ENCODE data around the gene ST6GALNAC6.

The ST6GALNAC6 gene

DNA sequence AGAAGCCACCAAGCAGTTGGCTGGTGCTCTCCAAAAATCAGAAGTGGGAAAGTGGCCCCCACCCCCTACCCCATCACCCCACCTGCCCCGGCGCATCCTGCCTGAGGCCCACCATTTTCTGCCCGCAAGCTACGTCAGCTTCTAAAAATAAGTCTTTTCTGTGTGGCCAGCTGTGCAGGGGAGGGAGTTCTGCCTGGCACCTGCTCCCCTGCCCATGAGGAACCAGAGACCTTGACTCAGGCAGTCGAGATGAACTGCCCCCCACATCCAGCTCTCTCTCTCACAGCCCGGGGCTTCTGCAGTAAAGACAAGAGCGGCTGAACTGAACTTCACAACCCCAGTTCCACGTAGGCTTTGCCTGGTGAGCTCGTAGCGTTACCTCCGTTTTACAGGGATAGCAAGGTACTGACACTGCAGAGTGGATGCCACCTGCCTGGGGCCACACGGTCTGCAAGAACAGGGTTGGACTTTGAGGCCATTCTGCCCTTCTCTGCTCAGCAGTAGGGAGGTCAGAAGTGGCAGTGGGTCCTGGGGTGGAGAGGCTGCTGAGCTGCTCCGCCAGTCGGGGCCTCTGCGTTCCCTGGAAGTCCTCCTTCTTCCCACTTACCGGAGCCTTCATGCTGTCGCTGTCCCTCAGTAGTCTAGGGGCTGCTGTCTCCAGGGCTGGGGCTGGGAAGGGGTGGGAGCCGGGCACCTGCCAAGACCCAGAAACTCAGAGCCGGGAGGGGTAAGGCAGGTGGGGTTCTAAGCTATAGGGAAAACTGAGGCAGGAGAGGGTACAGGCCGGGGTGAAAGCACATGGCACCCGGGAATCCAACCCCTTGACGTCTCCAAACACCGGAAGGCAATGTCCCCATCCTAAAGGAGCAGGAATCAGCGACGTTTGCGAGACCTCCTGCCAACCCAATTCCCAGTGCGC, 16.7 kb upstream of the ST6GALNAC6 start:
- Histone ChIP-seq H3K79me2 (ENCODE audit: control insufficient read depth, insufficient read depth, low read length, unreplicated experiment) (peaks cover 25% of the 10 kb centered on the region), H3K4me1 (ENCODE audit: control insufficient read depth, insufficient read depth, low read length, unreplicated experiment) (peaks cover 42% of the 10 kb centered on the region), H3K27ac (ENCODE audit: low read depth, low read length) (peak overlapping the region; percentile 27; the same call in 1 of the 2 replicates)

DNA sequence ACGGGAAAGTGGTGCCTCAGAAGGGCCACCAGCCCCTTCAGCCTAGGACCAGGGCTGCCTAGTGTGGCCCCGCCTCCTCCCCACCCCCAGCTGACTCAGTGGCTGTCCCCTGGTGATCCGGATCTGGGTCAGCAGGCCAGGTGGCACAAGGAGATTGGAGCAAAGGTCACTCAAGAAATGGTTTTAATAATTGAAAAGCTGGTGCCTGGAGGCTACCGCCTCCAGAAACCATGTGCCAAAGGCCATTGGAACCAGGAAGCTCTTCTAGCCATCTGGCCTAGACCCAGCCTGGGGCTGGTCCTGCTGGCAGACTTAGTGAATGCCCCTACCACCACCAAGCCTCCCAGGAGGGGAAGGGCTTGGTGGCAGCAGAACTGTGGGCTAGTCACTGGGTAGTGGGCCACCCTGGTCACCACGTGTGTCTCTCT, 15.9 kb upstream of the ST6GALNAC6 start:
- Histone ChIP-seq H3K27ac (ENCODE audit: low read depth, low read length) (peak overlapping the region; percentile 27; the same call in 1 of the 2 replicates), H3K4me3 (ENCODE audit: low read depth, low read length) (peak overlapping the region; percentile 81), H3K27me3 (ENCODE audit: insufficient read depth, low read length) (no peaks in the 10 kb centered on the region), H2AFZ (ENCODE audit: low read length, unreplicated experiment) (no peak overlapping the region), H3K79me2 (ENCODE audit: control insufficient read depth, insufficient read depth, low read length, unreplicated experiment) (peaks cover 25% of the 10 kb centered on the region), H3K36me3 (ENCODE audit: insufficient read depth, low read length) (no peaks in the 10 kb centered on the region), H3K4me1 (ENCODE audit: control insufficient read depth, insufficient read depth, low read length, unreplicated experiment) (peaks cover 41% of the 10 kb centered on the region)

More for the DNA sequence above, 16.7 kb upstream of the ST6GALNAC6 start:
- H3K27me3 ChIP-seq (ENCODE audit: insufficient read depth, low read length): no peaks in the 10 kb centered on the region
- H3K4me3 ChIP-seq (ENCODE audit: low read depth, low read length): peak overlapping the region; percentile 81
- H2AFZ ChIP-seq (ENCODE audit: low read length, unreplicated experiment): peak overlapping the region; percentile 11
- no peaks in the 10 kb centered on the region for H3K36me3 ChIP-seq (ENCODE audit: insufficient read depth, low read length)

DNA sequence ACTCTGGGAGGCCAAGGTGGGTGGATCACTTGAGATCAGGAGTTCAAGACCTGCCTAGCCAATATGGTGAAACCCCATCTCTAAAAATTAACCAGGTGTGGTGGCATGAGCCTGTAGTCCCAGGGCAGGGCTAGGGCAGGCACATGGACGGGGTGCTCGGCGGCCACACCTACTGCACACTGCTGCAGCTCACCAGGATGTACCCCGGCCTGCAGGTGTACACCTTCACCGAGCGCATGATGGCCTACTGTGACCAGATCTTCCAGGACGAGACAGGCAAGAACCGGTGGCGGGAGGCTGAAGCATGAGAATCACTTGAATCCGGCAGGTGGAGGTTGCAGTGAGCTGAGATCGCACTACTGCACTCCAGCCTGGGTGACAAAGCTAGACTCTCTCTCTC, 14.3 kb upstream of the ST6GALNAC6 start:
- peaks cover 29% of the 10 kb centered on the region for H3K4me1 ChIP-seq (ENCODE audit: control insufficient read depth, insufficient read depth, low read length, unreplicated experiment)
- H3K4me3 ChIP-seq (ENCODE audit: low read depth, low read length): no peak overlapping the region
- H3K79me2 ChIP-seq (ENCODE audit: control insufficient read depth, insufficient read depth, low read length, unreplicated experiment): peaks cover 25% of the 10 kb centered on the region
- no peaks in the 10 kb centered on the region for H3K36me3 ChIP-seq (ENCODE audit: insufficient read depth, low read length)
- no peaks in the 10 kb centered on the region for H3K27me3 ChIP-seq (ENCODE audit: insufficient read depth, low read length)
- H2AFZ ChIP-seq (ENCODE audit: low read length, unreplicated experiment): no peak overlapping the region
- H3K27ac ChIP-seq (ENCODE audit: low read depth, low read length): no peak overlapping the region

DNA sequence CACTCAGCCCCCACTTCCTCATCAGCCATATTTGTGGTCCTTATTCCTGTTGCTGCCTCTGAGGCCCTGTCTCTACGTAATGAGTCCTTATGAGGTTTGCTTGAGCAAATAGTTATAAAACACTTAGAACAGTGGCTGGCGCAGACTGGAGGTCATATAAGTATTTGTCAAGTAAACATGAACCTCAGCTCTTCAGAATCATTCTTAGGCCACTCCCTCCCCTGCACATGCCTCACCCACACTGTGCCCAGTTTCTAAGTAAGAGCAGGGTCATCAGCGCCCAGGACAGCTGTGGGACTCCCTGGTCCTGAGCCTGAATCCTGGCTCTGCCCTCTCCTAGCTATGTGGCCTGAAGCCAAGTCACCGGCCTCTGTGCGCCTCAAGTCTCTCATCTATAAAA, 13.5 kb upstream of the ST6GALNAC6 start:
- H3K27ac ChIP-seq (ENCODE audit: low read depth, low read length): no peak overlapping the region
- peaks cover 25% of the 10 kb centered on the region for H3K79me2 ChIP-seq (ENCODE audit: control insufficient read depth, insufficient read depth, low read length, unreplicated experiment)
- no peak overlapping the region for H2AFZ ChIP-seq (ENCODE audit: low read length, unreplicated experiment)
- H3K27me3 ChIP-seq (ENCODE audit: insufficient read depth, low read length): no peaks in the 10 kb centered on the region
- peaks cover 21% of the 10 kb centered on the region for H3K4me1 ChIP-seq (ENCODE audit: control insufficient read depth, insufficient read depth, low read length, unreplicated experiment)
- no peaks in the 10 kb centered on the region for H3K36me3 ChIP-seq (ENCODE audit: insufficient read depth, low read length)
- H3K4me3 ChIP-seq (ENCODE audit: low read depth, low read length): no peak overlapping the region

DNA sequence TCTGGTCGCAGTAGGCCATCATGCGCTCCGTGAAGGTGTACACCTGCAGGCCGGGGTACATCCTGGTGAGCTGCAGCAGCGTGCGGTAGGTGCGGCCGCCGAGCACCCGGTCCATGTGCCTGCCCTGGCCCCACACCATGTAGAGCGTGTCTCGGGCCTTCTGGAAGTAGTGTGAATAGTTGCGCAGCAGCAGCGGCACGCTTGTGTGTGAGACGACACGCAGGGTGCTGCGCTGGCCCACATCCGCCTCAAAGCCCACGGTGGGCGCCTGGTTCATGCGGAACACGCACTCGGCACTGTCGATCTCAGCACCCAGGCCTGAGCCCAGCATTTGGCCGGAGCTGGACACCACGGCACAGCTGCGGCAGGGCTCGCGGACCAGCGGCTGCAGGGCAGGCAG, 12.9 kb upstream of the ST6GALNAC6 start:
- no peak overlapping the region for H3K27ac ChIP-seq (ENCODE audit: low read depth, low read length)
- no peaks in the 10 kb centered on the region for H3K36me3 ChIP-seq (ENCODE audit: insufficient read depth, low read length)
- no peak overlapping the region for H2AFZ ChIP-seq (ENCODE audit: low read length, unreplicated experiment)
- H3K4me3 ChIP-seq (ENCODE audit: low read depth, low read length): no peak overlapping the region
- peaks cover 15% of the 10 kb centered on the region for H3K4me1 ChIP-seq (ENCODE audit: control insufficient read depth, insufficient read depth, low read length, unreplicated experiment)
- no peaks in the 10 kb centered on the region for H3K27me3 ChIP-seq (ENCODE audit: insufficient read depth, low read length)
- peaks cover 25% of the 10 kb centered on the region for H3K79me2 ChIP-seq (ENCODE audit: control insufficient read depth, insufficient read depth, low read length, unreplicated experiment)

DNA sequence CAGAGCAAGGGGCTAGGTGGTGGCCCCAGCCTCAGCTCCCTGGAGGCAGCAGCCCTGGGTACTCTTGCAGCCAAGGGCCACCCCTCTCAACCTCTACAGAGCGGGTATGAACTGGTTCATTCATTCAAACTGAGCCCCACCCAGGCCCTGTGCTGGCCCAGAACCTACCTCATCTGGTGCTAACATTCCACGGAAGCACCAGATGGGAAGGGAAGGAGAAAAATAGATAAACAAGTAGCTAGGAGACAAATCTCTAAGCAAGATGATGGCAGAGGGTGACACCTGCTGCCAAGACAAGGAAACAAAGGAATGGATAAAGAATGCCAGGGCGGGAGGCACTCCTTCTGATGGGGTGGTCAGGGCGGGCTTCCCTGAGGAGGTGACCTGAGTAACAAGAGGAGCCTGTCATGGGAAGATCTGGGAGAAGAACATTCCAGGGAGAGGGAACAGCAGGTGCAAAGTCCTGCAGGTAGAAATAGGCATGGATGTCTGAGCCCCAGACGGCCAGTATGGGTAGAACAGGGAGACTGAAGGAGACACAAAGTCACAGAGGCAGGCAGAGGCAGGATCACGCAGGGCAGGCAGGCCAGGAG, 11.3 kb upstream of the ST6GALNAC6 start:
- H3K27ac ChIP-seq (ENCODE audit: low read depth, low read length): no peak overlapping the region
- H3K79me2 ChIP-seq (ENCODE audit: control insufficient read depth, insufficient read depth, low read length, unreplicated experiment): peaks cover 15% of the 10 kb centered on the region
- H3K4me3 ChIP-seq (ENCODE audit: low read depth, low read length): no peak overlapping the region
- peaks cover 15% of the 10 kb centered on the region for H3K4me1 ChIP-seq (ENCODE audit: control insufficient read depth, insufficient read depth, low read length, unreplicated experiment)
- H2AFZ ChIP-seq (ENCODE audit: low read length, unreplicated experiment): no peak overlapping the region
- H3K27me3 ChIP-seq (ENCODE audit: insufficient read depth, low read length): no peaks in the 10 kb centered on the region
- H3K36me3 ChIP-seq (ENCODE audit: insufficient read depth, low read length): no peaks in the 10 kb centered on the region

DNA sequence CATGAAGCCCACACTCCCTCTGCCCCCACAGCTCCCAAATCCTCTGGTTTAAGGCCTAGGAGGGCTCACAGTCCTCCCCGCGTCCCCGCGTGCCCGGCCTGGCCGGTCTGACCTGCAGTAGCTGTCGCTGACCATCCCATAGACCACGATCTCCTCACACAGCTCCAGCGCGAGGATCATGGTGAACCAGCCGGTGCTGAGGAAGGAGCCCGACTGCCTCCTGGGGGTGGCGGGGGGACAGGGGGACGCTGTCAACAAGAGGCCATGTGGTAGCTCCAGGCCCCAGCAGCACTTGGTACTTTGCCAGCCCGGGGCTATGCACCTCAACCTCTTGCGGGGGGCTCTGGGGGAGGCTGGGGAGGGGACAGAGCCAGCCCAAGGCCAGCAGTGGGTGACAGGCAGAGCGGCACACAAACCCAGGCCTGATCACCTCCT, 10.5 kb upstream of the ST6GALNAC6 start:
- H3K27ac ChIP-seq (ENCODE audit: low read depth, low read length): no peak overlapping the region
- no peak overlapping the region for H2AFZ ChIP-seq (ENCODE audit: low read length, unreplicated experiment)
- H3K36me3 ChIP-seq (ENCODE audit: insufficient read depth, low read length): no peaks in the 10 kb centered on the region
- H3K4me1 ChIP-seq (ENCODE audit: control insufficient read depth, insufficient read depth, low read length, unreplicated experiment): peaks cover 15% of the 10 kb centered on the region
- peaks cover 7% of the 10 kb centered on the region for H3K79me2 ChIP-seq (ENCODE audit: control insufficient read depth, insufficient read depth, low read length, unreplicated experiment)
- no peaks in the 10 kb centered on the region for H3K27me3 ChIP-seq (ENCODE audit: insufficient read depth, low read length)
- H3K4me3 ChIP-seq (ENCODE audit: low read depth, low read length): no peak overlapping the region

DNA sequence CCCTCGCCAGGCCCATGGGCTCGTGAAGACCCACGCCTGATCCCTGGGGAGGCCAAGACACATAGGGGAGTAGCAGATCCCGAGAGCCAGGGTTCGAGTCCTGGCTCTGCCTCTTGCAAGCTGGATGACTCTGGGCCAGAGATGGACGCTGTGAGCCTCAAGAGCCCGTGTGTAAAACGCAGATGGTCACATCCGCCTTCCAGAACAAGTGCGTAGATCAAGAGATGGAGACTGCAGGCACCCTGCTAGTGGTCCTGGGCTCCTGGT, 9.2 kb upstream of the ST6GALNAC6 start:
- Histone ChIP-seq H3K36me3 (ENCODE audit: insufficient read depth, low read length) (no peaks in the 10 kb centered on the region), H3K79me2 (ENCODE audit: control insufficient read depth, insufficient read depth, low read length, unreplicated experiment) (peaks cover 3% of the 10 kb centered on the region), H3K4me1 (ENCODE audit: control insufficient read depth, insufficient read depth, low read length, unreplicated experiment) (peaks cover 22% of the 10 kb centered on the region), H3K27me3 (ENCODE audit: insufficient read depth, low read length) (no peaks in the 10 kb centered on the region), H3K27ac (ENCODE audit: low read depth, low read length) (no peak overlapping the region), H3K4me3 (ENCODE audit: low read depth, low read length) (no peak overlapping the region), H2AFZ (ENCODE audit: low read length, unreplicated experiment) (no peak overlapping the region)

DNA sequence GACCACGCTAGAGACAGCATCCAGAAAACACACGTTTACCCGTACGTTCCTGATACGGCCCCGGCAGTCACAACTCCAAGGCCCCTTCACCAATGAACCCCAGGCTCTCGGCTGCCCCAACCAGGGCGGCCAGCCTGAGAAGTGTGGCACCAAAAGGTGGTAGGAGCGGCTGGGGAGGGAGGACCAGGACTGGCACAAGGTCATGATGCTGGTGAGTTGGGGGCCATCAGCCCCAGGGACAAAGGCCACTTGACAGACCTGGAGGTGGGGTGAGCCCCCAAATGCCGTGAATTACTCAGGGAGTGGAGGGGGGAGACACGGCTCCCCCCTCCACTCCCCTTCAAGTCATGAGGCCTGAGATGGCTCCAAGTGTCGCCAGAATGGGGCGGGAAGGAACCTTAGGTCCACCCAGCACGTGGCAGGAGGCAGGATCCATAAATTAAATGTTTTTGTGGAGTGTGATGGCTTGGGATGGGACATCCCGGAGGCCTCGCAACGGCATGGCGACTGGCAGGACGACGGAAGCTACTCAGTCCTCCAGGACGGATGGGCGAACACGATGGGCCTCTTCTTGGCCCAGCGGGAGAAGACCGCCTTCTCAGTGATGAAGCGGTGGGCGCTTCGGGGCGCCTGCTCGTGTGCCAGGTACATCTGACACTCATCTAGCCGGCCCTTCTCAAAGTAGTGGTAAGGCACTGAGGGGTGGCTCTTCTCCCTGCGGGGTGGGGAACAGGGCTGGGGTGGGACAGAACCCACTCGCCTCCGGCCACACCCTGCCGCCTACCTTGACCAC, 8.7 kb upstream of the ST6GALNAC6 start:
- H3K27ac ChIP-seq (ENCODE audit: low read depth, low read length): no peak overlapping the region
- H2AFZ ChIP-seq (ENCODE audit: low read length, unreplicated experiment): no peak overlapping the region
- H3K4me3 ChIP-seq (ENCODE audit: low read depth, low read length): no peak overlapping the region
- H3K27me3 ChIP-seq (ENCODE audit: insufficient read depth, low read length): no peaks in the 10 kb centered on the region
- peaks cover 28% of the 10 kb centered on the region for H3K4me1 ChIP-seq (ENCODE audit: control insufficient read depth, insufficient read depth, low read length, unreplicated experiment)
- no peaks in the 10 kb centered on the region for H3K36me3 ChIP-seq (ENCODE audit: insufficient read depth, low read length)
- peaks cover 3% of the 10 kb centered on the region for H3K79me2 ChIP-seq (ENCODE audit: control insufficient read depth, insufficient read depth, low read length, unreplicated experiment)

DNA sequence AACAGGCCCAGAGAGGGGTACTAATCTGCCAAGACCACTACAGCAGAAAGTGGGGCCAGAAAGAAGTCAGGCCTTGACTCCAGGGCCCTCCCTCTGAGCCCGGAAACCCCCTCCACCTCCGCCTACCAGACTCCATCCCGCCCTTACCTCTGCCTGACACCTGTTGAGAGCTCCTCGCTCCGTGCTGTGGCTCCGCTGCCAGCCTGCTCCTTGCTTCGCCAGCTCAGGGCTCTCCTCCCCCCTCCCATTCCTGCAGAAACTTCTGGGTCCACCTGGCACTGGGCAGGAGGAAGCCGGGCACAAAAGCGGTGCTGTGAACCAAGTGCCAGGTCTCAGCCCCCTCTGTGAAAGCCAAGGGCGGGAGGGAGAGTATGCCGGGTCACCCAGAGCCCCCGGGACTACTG, 6.4 kb upstream of the ST6GALNAC6 start:
- Histone ChIP-seq H3K27me3 (ENCODE audit: insufficient read depth, low read length) (no peaks in the 10 kb centered on the region), H3K27ac (ENCODE audit: low read depth, low read length) (no peak overlapping the region), H3K4me3 (ENCODE audit: low read depth, low read length) (no peak overlapping the region), H3K36me3 (ENCODE audit: insufficient read depth, low read length) (no peaks in the 10 kb centered on the region), H2AFZ (ENCODE audit: low read length, unreplicated experiment) (no peak overlapping the region), H3K79me2 (ENCODE audit: control insufficient read depth, insufficient read depth, low read length, unreplicated experiment) (no peaks in the 10 kb centered on the region), H3K4me1 (ENCODE audit: control insufficient read depth, insufficient read depth, low read length, unreplicated experiment) (peaks cover 34% of the 10 kb centered on the region)

All from ACC112 (cell line).